Measurements from ENCODE around the gene TRIM31.
A peak's percentile ranks its signal among the peaks of the same experiment; 100 is the strongest.

The TRIM31 gene

DNA sequence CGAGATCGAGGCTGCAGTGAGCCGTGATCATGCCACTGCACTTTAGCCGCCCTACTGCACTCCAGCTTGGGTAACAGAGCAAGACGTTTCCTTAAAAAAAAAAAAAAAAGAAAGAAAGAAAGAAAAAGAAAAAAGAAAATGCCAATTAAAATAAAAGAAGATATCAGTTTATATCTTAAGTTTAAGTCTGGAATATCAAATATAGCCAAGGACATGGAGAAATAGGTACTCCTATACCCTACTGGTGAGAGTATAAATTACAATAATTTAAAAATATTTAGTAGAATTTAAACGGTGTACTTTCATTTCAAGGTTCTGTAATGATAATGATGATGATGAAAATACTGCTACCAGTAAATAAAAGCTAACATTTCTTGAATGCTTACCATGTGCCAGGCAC lies 3.8 kb upstream of the TRIM31 start:
- DNase-seq (ENCODE audit: low spot score): no peak

GRCh38 chr6:30113841-30114240 lies 951 bp upstream of the TRIM31 start:
- DNase-seq (ENCODE audit: low spot score): no peak

GRCh38 chr6:30112402-30112994 lies 392 bp downstream of the TRIM31 start:
- DNase-seq (ENCODE audit: low spot score): no peak

DNA sequence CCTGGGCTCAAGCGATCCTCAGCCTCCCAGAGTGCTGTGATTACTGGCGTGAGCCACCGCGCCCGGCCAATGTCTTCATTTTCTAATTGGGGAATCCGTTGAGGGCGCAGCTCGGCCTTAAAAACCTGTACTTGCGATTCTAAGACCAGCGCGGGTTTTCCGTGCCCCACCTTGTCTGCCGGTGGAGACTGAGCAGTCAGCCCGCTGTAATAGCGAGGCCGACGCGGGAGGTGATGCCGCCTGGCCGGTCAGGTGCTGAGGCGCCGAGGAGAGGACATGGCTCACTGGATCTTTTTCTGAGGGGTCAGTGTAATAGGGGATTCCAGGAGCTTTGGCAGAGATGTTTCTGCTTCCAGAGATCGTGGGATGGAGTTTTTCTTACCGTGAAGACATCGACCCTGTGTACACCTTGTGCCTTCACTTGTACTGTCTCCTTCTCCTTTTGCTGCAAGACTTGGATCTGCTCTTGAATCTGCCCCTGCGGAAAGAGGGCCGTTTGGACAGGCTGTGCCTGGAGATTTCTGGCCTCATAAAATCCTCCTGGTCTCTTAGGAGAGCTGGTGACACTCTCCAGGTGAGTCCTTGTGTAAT lies 1.5 kb downstream of the TRIM31 start:
- no peak for DNase-seq (ENCODE audit: low spot score)

DNA sequence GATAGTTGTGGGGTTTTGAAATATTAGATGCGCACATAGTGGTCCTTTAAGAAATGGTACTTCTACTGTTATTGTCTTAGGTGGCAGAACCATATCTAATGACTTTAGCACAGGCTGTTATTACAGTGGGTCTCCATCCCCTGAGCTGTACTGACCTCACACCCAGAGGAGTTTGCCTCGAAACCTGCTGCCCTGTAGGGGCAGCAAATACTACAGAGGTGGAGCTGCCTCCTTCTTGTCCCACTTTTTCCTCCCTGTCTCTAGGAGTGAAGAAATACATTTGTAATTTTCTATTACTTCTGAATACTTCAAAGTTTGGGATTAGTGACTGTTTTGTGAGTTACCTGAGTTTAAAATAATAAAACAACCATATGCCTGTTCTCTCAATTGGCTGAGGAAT lies 8.2 kb downstream of the TRIM31 start:
- DNase-seq (ENCODE audit: low spot score): no peak

DNA sequence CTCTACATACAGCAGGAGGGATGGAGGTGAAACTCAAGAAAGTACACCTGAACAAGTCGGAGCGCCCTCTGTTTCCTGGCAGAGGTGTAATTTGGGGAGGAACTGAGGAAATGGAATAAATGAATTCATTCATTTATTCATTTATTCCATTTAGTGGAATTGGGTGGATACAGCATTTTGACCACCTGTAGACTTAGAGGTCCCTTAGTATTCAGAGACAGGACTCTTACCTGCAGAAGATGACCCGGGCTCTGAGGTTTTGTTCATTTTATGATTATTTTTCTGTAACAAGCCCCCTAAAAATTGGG lies 9.1 kb downstream of the TRIM31 start:
- DNase-seq (ENCODE audit: low spot score): no peak

GRCh38 chr6:30102970-30103871 lies 9.7 kb downstream of the TRIM31 start:
- peak; percentile 73 for DNase-seq (ENCODE audit: low spot score)

GRCh38 chr6:30102414-30102969 lies 10.4 kb downstream of the TRIM31 start:
- DNase-seq (ENCODE audit: low spot score): no peak

DNA sequence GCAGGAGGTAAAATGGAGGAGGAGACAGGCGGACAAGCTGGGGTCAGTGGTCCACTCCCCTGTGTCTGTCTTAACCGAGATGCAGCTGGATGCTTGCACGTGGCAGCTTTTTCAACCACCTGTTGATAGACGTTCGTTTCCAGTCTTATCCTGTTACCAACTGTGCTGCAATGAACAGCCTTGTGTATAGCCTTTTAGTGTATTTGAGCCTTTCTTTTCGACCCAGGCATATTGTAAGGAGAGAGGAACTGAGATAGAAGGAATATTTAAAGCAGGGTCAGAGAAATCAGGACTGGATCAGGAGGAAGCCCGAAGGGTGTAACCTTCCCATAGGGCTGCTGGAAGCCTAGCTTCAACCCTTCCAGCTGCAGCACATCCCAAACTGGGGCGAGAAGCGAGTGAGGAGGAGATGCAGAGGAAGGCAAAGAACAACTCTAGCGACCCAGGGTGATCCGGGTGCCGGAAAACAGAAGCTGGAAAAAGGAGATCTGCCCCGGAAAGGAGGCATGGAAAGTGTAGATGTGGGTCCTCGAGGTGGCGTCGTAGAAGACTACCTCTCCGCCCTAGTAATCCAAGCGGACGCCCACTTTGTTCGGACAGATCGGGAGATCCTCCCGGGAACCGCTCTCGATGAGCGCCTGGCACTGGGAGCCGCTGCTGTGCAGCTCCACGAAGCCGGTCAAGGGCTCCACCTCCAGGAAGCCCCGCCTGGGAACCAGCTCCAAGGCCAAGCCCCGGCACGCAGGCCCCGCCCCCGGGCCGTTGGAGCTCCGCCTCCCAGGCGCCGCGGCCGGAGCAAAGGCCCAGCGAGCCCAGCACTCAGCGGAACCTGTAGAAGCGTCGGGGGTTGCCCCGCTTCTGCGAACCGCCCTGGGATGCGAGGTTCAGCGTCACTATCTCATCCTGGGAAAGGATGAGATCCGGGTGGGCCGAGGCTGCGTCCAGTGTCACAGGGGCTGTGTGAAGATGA lies 11.2 kb downstream of the TRIM31 start:
- DNase-seq (ENCODE audit: low spot score): peak; percentile 71

- no peak for DNase-seq (ENCODE audit: low spot score)
These were observed 12.1 kb downstream of the TRIM31 start for GRCh38 chr6:30100585-30101443.

GRCh38 chr6:30100154-30100553 lies 12.7 kb downstream of the TRIM31 start:
- no peak for DNase-seq (ENCODE audit: low spot score)

DNA sequence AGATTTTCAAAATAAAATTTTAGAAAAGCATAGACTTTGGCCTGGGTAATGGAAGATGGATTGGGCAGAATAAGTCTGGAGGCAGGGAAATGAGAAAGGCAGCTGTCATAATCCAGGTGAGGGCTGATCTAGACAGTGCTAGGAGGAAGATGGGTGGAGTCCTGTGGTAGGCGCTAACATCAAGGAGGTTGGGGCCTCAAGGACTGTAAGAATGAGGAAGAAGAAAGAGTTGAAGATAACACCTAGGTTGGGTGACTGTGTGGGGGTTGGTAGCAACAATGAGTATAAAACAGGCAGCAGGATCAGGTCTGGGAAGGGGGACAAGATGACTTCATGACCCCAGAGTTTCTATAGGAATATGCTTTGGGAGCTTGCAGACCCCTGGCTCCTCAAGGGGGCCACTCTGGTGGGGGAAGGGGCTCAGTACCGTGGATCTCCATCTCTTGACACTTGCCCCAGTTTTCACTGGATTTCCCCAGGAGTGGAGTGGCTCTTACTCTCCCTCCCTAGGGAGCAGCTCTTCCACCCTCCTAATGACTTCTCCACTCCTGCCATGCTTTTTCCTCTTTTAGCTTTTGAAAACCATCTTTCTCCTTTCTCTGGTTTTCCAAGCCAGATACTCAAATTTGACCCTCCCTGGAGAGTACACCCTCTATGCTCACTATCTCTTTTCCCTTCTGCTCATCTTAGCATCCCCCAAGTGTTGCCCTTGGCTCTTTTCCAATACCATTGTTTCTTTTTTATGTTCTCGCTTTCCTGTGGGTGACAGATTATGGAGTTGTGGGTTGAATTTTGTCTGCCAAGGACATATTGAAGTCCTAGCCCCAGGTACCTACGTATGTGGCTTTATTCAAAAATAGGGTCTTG lies 14.8 kb downstream of the TRIM31 start:
- no peak for DNase-seq (ENCODE audit: low spot score)

- no peak for DNase-seq (ENCODE audit: low spot score)
These were observed 16.1 kb downstream of the TRIM31 start for GRCh38 chr6:30096829-30097228.

GRCh38 chr6:30093951-30094661 lies 18.8 kb downstream of the TRIM31 start:
- DNase-seq (ENCODE audit: low spot score): no peak

DNA sequence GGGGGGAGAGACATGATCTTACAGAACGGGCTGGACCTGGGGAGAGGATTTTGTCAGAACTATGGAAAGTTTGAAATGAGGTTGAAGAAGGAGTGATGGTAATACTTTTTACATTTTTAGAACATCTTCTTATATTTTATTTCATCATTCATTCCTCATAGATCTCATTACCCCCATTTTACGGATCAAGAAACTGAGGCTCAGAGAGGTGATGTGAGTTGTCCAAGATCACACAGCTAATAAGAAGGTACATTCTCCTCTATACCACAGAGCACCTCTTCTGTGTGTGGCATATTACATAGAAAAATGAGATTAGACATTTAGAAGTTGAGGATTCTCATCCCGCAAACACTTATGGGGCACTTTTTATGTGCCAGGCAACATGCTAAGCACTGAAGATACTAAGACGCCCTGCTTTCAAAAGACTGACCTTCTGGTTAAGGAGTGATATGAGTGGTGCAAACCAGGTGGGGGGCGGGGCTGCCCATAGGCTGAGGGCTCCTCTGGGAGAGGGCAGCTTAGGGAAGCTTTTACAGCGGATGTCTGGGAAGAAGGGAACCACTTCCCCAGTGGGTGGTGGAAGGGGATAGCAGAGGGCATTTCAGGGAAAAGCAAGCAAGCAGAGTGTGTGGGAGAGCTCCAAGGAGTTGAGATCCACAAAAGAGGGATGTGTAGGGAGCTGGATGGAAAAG lies 19.9 kb downstream of the TRIM31 start:
- DNase-seq (ENCODE audit: low spot score): no peak

DNA sequence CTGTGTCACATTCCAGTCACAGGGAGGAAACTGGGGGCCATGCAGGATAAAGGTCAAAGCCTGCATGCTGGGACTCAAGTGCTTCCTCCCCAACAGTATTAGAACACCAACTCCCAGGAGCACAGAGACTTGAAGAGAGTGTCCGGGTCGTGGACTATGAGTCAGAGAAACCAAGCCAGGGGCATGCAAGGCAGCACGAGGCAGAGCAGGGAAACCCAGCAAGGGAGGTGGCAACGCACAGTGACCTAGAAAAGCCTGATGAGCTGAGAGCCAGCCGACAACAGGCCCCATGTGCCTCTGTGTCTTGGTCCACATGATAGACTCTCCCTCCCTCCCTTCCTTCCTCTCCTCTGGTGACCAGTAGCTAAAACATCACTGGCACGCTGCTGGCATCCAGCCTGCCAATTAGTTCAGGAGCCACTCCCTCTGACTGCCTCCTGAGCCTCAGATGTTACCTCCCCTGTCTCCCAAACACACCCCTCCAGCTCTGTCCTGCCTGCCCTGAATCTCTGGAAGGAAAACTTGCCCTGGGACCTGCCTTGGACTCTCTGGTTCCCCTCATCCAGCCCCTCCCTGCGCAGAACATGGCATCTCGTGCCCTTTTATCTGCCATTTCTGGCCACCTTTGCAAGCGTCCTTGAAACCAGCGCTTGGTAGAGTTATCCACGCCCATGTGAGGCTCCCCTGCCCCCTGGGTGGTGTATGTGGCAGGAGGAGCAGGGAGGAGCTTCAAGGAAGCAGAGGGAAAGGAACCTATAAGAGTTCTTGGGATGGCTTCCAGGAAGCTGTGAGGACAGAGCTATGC lies 21.1 kb downstream of the TRIM31 start:
- DNase-seq (ENCODE audit: low spot score): no peak

GRCh38 chr6:30087876-30088275 lies 25.0 kb downstream of the TRIM31 start:
- no peak for DNase-seq (ENCODE audit: low spot score)

DNA sequence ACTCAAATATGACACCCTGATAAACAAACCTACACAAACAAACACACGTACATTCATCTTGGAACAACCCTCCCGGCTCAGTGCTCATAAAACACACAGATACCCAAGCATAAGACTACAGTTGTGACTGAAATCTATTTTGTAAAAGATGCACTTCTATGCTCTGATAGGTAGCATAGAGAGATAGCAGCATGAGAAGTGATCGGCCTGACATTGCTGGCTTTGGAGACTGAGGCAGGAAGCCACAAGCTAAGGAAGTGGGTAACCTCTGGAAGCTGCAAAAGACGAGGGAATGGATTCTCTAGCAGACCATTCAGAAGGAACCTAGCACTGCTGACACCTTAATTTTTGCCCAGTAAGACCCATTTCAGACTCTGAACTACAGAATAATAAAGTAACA lies 35.7 kb downstream of the TRIM31 start:
- no peak for DNase-seq (ENCODE audit: low spot score)
